Occipital lobe (tissue), 2 donors: ENCODE measurements around the gene NTRK3. TPM values are rescaled to one million over a fixed set of nuclear protein-coding genes. Genes with fewer than 3 reads are reported as not detected.
A peak's percentile ranks its signal among the peaks of the same experiment; 100 is the strongest.

Experiments used
- DNase-seq: peaks from one replicate; lab custom pipeline; 2025; lab: John Stamatoyannopoulos, UW
- total RNA-seq: library from RNA; depleted of rRNA; stranded (reverse); fragments of >200 nt; gene quantifications from one replicate; pipeline ENCODE4 v1.2.3, GENCODE V29; 2014

NTRK3 gene
- total RNA-seq, 1 donor from 2014 or later = 52.3 TPM

DNA sequence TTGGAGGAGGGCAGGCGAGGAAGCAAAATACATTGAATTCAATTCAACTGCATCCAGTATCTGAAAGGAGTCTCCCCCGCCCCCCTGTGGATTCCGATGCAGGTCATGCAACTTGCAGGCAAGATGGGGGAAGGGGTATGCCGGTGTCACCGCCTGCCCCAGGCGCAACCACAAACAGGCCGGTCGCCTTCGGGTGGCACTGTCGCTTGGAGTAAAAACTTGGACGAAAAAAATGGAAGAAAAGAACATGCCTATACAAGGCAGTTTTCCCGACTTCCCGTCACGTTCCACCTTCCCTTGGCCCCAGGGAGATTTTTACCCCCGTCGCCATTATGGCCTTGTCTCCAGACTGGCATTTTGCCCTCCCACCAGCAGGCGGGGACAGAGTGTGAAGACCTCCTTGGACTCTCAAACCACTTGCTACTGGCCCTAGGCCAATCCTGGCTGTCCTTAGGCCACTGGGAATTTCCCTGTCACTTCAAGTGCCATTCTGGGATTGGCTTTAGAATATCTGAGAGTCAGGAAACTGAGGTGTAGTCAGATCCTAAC lies 1.6 kb upstream of the NTRK3 start:
- peak; percentile 59 for DNase-seq

DNA sequence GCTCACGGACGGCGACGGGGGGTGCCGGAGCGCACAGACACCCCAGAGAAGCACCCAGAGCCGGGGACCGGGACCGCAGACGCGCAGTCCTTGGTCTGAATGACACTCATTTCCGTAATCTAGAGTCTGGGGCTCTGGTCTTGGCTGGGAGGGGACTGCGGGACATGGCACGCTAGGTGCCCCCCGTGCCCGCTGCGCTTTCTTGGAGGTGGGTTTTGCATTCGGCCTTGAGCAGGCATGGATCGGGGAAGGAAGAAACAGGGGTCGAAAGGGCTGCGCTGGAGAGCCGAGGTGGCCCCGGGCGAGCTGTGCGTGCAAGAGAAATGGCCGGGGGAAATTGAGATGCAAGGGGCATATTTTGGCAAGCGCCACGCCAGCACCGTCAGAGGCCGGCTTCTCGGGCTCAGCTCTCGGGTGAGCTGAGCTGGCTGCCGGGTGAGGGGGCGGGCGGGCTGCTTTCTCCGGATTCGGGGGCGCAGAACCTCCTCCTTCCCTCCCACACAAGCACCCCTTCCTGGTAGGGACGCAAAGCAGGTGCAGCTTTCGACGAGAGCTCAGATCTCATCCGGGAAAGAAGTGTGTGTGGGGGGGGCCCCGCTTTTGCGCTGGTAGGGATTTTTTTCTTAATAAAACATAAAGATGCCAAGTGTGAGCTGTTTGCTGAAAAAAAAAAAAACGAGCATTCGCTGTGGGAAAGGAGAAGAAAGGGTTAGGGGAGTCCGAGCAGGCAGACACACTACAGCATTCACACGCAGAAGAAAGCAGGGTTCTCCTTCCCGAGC lies 963 bp upstream of the NTRK3 start:
- peak; percentile 48 for DNase-seq

DNA sequence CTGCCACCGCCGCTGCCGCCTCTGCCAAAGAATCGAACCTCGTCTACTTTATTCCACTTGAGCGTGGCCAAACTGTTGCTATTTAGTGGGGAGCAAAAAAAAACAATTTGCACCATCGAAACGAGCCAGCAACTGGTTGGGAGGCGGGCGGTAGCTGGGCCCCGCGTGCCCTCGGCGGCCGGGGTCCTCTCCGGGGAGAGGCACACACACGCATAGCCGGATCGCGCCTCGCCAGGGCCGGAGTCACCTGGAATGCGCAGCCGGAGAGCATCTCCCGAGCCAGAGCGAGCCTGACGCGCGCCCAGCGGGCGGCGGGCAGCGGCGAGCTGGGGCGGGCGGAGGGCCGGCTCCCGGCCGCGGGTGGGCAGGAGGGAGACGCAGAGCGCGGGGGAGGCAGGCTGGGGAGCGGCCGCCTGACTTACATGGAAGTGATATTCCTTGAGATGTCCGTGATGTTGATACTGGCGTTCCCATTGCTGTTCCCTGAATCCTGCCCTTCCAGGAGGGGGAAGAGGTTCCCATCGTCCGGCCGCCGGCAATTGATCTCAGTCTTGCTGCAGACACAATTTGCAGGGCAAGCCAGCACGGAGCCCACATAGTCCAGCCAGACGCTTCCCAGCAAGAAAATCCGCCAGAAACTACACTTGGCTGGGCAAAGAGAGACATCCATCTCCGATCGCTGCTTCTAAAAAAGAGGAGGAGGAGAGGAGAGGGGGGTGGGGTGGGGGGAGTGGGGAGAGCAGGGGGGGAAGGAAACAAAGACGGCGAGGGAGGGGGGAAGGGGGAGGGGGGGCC lies 858 bp downstream of the NTRK3 start:
- peak; percentile 42 for DNase-seq

DNA sequence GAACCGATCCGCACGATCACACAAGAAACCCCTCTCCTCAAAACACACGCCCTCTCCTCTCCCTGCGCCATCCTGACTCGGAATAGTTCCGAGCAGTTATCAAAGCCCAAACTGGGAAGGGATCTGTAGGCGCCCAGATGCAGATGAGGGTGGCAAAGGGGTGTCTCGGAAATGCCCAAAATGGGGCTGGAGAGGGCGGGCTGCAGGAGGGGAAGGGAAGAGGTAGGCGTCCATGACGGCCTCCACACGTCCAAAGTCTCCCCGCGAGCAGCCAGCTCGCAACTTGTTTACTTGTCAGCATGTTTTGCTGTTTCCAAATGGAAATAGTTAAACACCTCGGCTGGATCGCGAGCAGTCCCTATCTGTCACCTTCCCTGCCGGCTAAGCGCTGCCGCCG lies 1.5 kb downstream of the NTRK3 start:
- no peak for DNase-seq

DNA sequence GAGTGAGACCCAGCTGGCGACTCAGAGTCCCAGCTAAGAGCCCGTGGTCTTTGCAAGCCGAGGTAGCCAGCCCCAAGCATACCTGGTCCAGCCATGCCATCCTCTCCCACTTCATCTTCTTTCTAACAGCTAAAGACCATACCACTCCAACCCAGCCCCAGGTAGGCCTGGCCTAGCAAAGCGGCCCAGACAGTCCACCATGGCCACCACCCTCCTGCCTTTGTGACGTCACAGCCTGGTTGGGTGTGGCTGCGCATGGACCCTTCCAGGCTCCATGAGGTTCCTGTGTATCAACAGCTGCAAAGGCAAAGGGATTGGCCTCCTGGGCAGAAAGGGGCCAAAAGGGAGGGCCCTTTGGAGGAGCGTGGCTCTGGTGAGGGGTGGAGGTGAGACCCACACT lies 4.1 kb downstream of the NTRK3 start:
- no peak for DNase-seq

DNA sequence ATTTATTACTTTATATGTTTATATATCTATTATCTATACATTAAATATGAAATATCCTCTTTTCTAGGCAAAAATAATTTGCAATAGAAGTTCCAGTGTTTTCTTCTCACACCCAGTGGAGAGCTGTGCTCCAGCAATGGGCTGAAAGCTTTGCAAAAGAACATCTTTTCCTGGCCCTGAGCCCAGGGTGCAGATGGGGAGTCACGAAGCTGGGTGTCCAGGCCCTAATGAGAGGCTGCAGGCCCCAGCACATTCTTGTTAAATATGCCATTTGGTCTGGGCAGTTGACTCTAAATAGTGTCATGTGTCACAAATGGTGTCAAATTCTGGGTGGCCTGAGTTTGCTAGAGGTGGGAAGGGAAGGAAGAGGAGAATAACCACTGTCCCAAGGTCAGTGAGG lies 5.7 kb downstream of the NTRK3 start:
- no peak for DNase-seq

DNA sequence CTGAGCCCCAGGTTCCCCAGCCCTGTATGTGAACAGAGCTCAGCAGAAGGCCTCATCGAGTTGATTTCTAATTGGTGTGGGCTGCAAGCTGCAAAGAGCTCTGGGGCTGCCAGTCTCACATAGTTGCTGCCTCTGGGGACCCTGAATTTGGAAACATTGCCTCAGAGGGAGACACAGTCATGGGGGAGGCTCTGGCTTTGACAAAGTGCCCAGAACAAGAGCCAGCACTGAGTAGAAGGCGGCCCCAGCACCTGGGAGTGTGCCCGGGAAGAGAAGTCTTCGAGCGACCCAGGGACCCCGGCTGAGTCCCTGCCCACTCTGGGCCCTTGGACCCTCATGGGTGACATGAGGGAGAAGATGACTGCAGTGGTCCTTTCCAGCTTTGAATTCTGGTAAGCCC lies 7.3 kb downstream of the NTRK3 start:
- DNase-seq = no peak

DNA sequence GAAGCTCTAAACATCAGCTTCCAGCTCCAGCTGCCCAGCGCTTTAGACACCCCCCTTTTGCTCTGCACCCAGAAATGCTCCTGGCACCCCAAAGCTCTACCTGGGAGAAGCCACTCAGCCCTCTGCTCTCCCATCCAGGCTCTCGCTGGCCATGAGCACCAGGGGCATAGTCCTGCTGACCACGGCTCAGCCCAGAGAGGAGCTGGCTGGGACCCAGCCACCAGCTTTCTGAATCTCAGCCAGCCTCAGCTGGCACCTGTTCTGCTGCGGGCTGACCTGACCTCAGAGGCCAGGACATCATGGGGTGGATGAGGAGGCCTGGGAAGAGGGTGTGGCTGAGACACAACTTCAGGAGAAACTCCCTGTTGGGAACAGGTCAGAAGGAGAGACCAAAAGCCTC lies 8.6 kb downstream of the NTRK3 start:
- DNase-seq = no peak

DNA sequence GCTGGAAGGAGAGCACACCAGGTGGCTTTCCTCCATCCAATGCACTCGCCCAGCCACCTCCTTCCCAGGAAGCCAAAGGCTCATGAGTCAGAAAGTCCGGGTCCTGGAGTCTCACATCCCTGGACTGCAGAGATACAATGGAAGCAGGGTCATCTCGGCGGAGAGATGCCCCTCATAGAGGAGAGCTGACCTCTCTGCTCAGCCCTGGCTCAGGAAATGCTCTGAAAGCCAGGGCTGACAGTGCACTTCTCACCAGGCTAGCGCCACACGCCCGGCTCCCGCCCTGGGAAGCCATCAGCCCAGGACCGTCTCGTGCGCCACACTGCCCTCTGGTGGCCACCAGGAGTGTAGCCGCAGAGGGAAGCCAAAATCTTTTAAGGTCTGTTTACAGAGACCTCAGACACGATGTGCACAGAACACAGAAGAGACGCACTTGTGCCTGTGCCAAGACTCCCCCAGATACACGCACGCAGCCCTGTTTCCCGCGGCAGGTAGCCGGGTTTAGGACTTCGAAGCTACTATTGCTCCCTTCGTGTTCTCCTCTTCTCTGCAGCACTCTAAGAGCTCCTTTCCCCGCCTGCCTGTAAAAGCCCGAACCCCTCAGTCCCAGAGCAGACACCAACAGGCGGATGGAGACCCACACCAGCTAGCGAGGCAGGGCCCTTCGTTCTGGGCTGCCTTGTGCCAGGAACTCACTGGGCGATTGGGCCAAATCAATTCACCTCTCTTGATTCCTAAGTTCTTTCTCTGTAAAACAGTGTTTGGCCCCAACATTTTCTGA lies 9.7 kb downstream of the NTRK3 start:
- peak; percentile 73 for DNase-seq

DNA sequence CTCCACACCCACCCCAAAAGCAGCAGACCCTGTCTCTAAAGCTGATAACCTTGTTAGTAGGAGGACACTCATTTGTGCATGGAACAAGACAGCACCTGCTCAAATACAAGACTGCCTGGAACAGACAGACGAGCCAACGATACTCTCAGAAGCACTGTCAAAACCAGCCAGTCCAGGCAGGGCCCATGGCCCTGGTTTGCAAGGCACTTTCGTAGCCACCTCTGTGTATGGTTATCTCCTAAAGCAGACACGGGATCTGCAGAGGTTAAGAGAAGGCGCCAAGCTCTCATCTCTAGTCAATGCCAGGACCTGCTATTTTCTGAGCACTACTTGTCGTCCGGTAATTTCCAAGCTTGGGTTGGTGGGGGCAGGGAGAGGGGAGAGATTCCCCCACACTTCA lies 10.5 kb downstream of the NTRK3 start:
- no peak for DNase-seq

DNA sequence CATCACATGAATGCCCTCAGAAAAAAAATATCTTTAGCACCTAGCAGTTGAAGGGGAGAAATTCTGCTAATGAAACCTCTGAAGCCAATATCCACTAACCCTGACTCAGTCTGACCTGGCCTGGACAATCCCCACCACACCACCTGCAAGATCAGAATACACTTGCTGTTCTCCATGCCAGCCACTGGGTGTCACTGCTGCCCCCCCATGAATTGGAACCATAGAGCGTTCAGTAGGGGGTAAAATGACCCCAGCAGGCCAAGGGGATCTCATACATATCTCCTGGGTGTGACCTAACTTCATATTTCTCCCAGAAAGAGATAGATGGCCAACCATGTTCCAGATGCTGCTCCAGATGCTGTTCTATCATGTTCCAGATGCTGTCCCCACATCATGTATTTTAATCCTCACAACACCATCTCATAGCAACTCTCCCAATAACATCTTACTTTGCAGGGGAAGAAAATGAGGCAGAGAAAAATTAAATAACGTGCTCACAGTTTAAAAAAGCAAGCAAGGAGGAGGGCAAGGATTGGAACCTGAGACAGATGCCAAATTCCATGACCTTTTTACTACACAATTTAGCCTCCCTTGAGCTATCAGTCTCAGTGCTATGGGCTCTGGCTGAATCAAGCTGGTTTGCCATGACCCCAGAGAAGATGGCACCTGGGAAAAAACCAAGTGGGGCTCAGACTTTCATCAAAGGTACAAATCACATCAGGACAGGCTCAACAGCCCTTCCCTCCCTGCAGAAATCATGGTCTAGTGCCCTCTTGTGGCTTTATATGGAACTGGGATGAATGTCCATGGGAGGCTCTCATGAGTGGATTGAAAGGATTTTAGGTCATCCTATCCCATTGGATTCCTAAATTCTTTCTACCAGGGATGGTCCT lies 12.4 kb downstream of the NTRK3 start:
- no peak for DNase-seq

DNA sequence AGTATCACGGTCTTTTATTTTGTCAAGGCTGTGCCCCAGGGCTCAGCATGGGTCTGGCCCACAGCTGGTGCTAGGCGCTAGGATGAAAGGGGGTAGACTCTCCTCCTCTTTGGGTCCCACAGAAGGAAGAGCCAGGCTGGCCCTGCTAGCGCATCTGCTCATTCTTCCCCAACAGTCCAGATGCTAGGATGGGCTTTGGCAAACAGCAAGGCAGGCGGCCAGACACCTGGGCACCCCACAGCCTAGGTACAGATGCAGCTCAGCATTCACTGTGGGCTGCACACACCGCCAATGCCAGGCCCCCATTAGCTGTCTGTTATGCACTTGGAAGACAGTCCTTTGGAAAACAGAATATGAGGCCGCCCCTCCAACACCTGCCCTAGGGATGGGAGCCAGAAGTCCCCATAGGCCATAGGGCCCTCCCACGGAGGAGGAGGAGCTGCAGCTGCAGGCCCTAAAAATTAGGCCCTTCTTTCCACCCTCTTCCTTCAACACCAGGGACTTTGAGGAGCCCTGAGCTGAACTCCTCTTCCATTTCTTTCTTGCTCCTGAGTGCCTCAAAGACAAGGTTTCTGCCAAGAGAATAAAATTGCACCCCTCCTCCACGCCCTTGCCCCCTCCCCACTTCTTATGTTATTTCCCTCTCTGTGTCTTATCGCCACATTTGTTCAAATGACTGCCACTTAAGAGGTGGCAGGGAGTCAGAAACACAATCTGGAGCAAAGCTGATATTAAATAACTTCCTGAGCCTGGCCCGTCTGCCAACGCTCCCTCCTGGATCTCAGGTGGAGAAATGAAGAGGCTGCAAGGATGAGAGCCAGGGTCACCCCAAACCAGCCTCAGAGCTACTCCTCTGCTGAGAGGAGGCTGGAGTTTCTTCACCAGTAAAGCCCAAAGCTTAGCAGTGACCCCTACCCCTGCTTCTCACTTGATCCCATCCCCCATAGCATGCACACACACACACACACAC lies 13.7 kb downstream of the NTRK3 start:
- DNase-seq = no peak

DNA sequence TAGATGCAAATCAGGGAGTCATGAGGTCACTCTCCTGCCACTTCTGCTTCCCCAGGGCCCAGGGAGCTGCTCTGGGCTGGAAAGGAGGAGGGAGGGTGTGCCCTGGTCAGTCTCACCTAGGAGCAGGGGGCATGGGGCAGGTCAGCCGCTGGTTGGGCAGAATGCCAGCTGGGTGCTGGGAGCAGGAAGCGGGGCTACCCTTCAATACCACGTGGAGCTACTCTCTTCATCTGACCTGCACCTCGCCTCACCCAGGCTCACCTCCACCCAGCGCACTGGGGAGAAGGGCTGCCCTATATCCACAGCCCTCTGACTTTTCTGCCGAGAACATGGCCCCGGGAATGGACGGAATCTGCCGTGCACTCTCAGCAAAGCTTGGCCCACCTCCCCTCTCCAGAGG lies 15.1 kb downstream of the NTRK3 start:
- DNase-seq = no peak

DNA sequence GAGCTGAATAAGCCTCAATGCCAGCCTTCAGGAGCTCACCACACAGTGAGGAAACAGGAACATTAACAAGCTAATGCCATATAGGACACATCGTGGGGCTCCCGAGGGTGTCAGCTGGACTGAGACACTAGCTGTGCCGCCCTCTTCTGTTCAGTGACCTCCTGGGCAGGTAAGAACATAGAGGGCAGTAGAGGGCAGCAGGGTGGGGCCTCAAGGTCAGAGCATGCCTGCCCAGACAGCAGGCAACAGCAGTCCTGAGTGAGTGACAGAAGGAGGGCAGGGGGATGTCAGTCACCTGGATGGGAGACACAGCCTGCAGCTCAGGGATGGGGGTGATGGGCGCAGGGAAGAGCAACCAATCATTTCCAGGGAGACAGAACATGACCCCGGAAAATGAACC lies 15.5 kb downstream of the NTRK3 start:
- no peak for DNase-seq

DNA sequence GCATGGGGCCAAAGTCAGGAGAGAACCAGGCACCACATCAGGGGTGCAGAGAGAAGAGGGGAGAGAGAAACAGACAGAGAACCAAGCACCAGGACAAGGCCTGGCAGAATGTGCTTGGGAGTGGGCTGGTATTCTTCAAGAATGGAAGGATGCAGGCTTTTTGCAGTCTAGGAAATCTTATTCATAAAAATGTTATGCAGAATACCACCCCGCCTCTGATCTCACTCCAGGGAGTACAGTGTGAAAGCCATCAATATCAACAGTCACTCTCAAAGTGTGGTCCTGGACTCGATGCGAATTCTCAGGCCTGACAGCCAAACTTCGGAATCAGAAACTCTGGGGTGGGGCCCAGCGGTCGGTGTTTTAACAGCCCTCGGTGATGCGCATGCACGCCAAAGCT lies 16.9 kb downstream of the NTRK3 start:
- no peak for DNase-seq

DNA sequence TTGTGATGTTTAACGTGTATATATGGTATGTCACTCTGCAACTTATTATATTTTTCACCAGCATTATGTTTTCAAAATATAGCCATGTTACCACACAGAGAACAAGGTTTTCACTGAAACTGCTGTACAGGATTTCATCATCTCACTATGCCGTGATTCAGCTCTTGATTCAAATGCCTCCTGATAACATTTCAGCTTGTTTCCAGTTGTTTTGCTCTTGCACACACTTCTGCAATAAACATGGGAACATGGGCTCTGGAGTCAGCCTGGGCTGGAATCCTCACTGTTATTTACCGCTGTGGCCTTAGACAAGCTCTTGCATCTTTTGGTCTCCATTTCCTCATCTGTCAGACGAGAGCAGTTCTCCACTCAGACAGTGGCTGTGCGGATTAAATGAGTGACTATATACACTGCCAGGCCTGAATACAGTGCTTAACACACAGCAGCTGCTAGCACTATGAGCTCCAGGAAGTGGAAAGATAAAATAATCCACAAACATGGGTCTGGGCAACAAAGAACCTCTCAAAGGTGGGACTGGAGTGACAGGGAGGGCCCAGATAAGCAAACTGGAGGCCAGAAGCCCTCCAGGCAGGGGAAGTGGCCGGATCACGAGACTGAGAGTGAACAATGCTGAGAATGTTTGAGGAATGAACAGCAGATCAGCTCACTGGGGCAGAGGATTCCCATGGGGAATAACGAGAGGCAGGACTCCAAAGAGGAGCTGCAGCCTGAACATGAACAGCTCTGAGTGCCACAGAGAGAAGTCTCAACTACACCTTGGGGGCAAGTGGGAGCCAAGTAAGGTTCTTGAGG lies 17.7 kb downstream of the NTRK3 start:
- DNase-seq = no peak

DNA sequence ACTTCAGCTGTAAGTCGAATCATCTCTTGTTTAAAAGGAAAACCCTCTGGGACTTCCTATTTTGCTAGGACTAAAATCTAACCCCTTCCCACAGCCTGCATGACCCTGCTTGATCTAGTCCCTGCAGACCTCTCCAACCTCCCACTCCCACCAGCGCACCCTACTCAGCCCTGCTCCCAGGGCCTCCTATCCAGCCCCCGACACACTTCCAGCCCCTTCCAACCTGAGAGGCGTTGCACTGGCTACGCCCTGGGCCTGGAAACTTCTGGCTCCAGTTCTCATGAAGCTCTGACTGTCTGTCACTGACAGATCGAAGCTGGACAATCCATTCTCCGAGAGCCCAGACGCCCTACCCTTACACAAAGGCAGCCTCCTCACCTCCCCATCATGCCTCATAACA lies 21.8 kb downstream of the NTRK3 start:
- DNase-seq = no peak

DNA sequence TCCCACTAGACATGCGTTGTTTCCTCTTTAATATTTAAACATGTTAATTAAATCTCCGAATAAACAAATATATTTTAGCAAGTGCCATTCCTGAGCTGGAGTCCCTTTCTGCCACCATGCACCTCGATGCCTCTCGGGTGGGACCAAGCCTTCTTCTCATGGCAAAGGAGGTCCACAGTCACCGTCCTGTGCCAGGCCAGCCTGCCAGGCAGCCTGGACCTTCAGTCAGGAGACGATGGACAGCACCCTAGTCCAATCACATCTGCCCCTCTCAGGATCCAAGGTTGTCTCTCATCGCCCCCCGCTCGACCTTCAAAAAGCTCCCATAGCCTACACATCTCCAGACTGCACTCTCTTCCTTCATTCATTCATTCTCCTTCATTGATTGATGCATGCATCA lies 22.6 kb downstream of the NTRK3 start:
- no peak for DNase-seq

DNA sequence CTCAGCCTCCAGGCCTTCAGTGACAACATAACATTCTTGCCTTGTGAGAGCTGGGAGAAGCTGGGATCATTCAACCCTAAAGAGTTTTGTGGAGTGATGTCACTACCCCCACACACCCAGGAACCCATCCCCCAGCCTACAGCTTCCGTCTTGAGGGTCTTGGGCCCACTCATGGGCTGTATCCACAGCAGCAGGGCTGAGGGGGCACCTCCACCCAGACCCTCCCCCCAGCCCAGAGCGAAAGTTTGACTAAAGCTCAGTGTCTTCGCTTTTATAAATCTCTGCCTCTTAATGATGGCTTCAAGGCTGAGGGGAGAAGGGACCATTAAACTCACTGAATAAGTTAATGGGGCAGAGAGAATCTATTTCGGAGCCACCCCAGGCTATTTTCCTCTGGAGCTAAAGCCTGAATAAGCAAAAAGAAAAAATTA lies 23.8 kb downstream of the NTRK3 start:
- DNase-seq = no peak
